ENCODE results near the gene SLK.

SLK gene

GRCh38 chr10:104052431-104052830, 85.5 kb downstream of the SLK start:
- DNase-seq (ENCODE audit: low read depth in 3 of 3), result no peak

GRCh38 chr10:104053201-104053600, 86.3 kb downstream of the SLK start:
- DNase-seq (ENCODE audit: low read depth in 3 of 3), result no peak

- no peak for DNase-seq (ENCODE audit: low read depth in 3 of 3)
Observed at GRCh38 chr10:104054430-104054829, 87.5 kb downstream of the SLK start.

GRCh38 chr10:104056619-104057273, 89.8 kb downstream of the SLK start:
- DNase-seq (ENCODE audit: low read depth in 3 of 3), result no peak

- DNase-seq (ENCODE audit: low read depth in 3 of 3), result no peak
Observed at GRCh38 chr10:104057717-104058116, 90.8 kb downstream of the SLK start.

- DNase-seq (ENCODE audit: low read depth in 3 of 3), result no peak
Observed at GRCh38 chr10:104059364-104059763, 92.4 kb downstream of the SLK start.

GRCh38 chr10:104061196-104061595, 94.3 kb downstream of the SLK start:
- DNase-seq (ENCODE audit: low read depth in 3 of 3), result no peak

- no peak for DNase-seq (ENCODE audit: low read depth in 3 of 3)
Observed at GRCh38 chr10:104065748-104066147, 98.8 kb downstream of the SLK start.

GRCh38 chr10:104066945-104067344, 100.0 kb downstream of the SLK start:
- no peak for DNase-seq (ENCODE audit: low read depth in 3 of 3)

- no peak for DNase-seq (ENCODE audit: low read depth in 3 of 3)
Observed at GRCh38 chr10:104067525-104067924, 100.6 kb downstream of the SLK start.

GRCh38 chr10:104069613-104070012, 102.7 kb downstream of the SLK start:
- no peak for DNase-seq (ENCODE audit: low read depth in 3 of 3)

GRCh38 chr10:104072786-104073185, 105.8 kb downstream of the SLK start:
- no peak for DNase-seq (ENCODE audit: low read depth in 3 of 3)

GRCh38 chr10:104074505-104074904, 107.6 kb downstream of the SLK start:
- no peak for DNase-seq (ENCODE audit: low read depth in 3 of 3)

- DNase-seq (ENCODE audit: low read depth in 3 of 3), result no peak
Observed at GRCh38 chr10:104076743-104077160, 109.8 kb downstream of the SLK start.

- DNase-seq (ENCODE audit: low read depth in 3 of 3), result no peak
Observed at GRCh38 chr10:104077247-104077646, 110.3 kb downstream of the SLK start.

- no peak for DNase-seq (ENCODE audit: low read depth in 3 of 3)
Observed at GRCh38 chr10:104077663-104078151, 110.8 kb downstream of the SLK start.
